Nephron progenitor cell (in vitro differentiated cells): ENCODE measurements around the gene CD109.

ENCODE experiments used
- DNase-seq: peaks from one replicate; pipeline ENCODE4 v3.0.0; 2021
- H3K27ac Mint-ChIP-seq: 2 replicates; pipeline ENCODE4 v1.8.0; 2021; ENCODE audit warnings: mild to moderate bottlenecking, moderate library complexity, mixed read lengths
- H3K27me3 Mint-ChIP-seq: 2 replicates; pipeline ENCODE4 v1.8.0; 2021; ENCODE audit warnings: mild to moderate bottlenecking, low read depth, mixed read lengths; ENCODE audit not compliant: poor library complexity
- H3K36me3 Mint-ChIP-seq: 2 replicates; pipeline ENCODE4 v1.8.0; 2021; ENCODE audit warnings: low read depth, mixed read lengths
- H3K4me1 Mint-ChIP-seq: 2 replicates; pipeline ENCODE4 v1.8.0; 2021; ENCODE audit warnings: mixed read lengths
- H3K4me3 Mint-ChIP-seq: 2 replicates; pipeline ENCODE4 v1.8.0; 2021; ENCODE audit warnings: mild to moderate bottlenecking, moderate library complexity, mixed read lengths
- H3K9me3 Mint-ChIP-seq: 2 replicates; pipeline ENCODE4 v1.8.0; 2021; ENCODE audit warnings: mild to moderate bottlenecking, moderate library complexity, mixed read lengths
- CTCF ChIP-seq: fragments of 200-600 bp; sonication (generic); IDR thresholded peaks from 2 replicates; pipeline ENCODE4 v1.5.0; 2021; ENCODE audit warnings: antibody characterized with exemption

Gene CD109

GRCh38 chr6:73860303-73860702 is 164.3 kb downstream of the CD109 start:
- Mint-ChIP-seq H3K27me3 (peaks cover 4% of the 10 kb centered on the region), H3K9me3 (no peaks in the 10 kb centered on the region), H3K36me3 (no peaks in the 10 kb centered on the region), H3K4me3 (no peak overlapping the region), H3K27ac (no peak overlapping the region), H3K4me1 (no peaks in the 10 kb centered on the region)
- TF ChIP-seq CTCF = no peak
- no peak for DNase-seq

GRCh38 chr6:73866305-73866704 is 170.3 kb downstream of the CD109 start:
- H3K9me3 Mint-ChIP-seq = peaks cover 5% of the 10 kb centered on the region
- H3K36me3 Mint-ChIP-seq = no peaks in the 10 kb centered on the region
- no peak for TF ChIP-seq CTCF
- DNase-seq = no peak
- no peak overlapping the region for H3K4me3 Mint-ChIP-seq
- H3K27me3 Mint-ChIP-seq = no peaks in the 10 kb centered on the region
- H3K27ac Mint-ChIP-seq = no peak overlapping the region
- H3K4me1 Mint-ChIP-seq = peaks cover 10% of the 10 kb centered on the region

- Mint-ChIP-seq H3K27ac (no peak overlapping the region), H3K4me3 (no peak overlapping the region), H3K4me1 (peaks cover 10% of the 10 kb centered on the region), H3K27me3 (no peaks in the 10 kb centered on the region), H3K36me3 (no peaks in the 10 kb centered on the region), H3K9me3 (peaks cover 5% of the 10 kb centered on the region)
- no peak for TF ChIP-seq CTCF
- DNase-seq = no peak
Observed at GRCh38 chr6:73867411-73867810, 171.4 kb downstream of the CD109 start.

GRCh38 chr6:73870907-73871306 is 174.9 kb downstream of the CD109 start:
- Mint-ChIP-seq H3K9me3 (peaks cover 5% of the 10 kb centered on the region), H3K36me3 (no peaks in the 10 kb centered on the region), H3K27me3 (no peaks in the 10 kb centered on the region), H3K27ac (no peak overlapping the region), H3K4me3 (no peak overlapping the region), H3K4me1 (peaks cover 5% of the 10 kb centered on the region)
- TF ChIP-seq CTCF = no peak
- DNase-seq = no peak

- Mint-ChIP-seq H3K27ac (no peak overlapping the region), H3K36me3 (no peaks in the 10 kb centered on the region), H3K4me3 (no peak overlapping the region), H3K9me3 (no peaks in the 10 kb centered on the region), H3K27me3 (no peaks in the 10 kb centered on the region), H3K4me1 (no peaks in the 10 kb centered on the region)
- no peak for DNase-seq
- TF ChIP-seq CTCF = no peak
Observed at GRCh38 chr6:73873081-73873480, 177.1 kb downstream of the CD109 start.
